GM21390 (cell line): ENCODE results near the gene KHSRP.
"Not testable (repeated sequence)": the region's sequence is repeated elsewhere in the genome, so short reads cannot be mapped to it uniquely, and the experiment has no call there.

ENCODE experiments used
- ATAC-seq: cut with Tn5 transposase; IDR thresholded peaks from one replicate; pipeline ENCODE4 v1.9.1; 2021; ENCODE audit not compliant: unreplicated experiment

KHSRP gene

GRCh38 chr19:6418562-6418932 lies 6.1 kb downstream of the KHSRP start:
- no peak for ATAC-seq

- no peak for ATAC-seq
Measured at GRCh38 chr19:6417713-6418561, 6.7 kb downstream of the KHSRP start.

GRCh38 chr19:6416658-6417405 lies 7.8 kb downstream of the KHSRP start:
- no peak for ATAC-seq

GRCh38 chr19:6415591-6416190 lies 8.9 kb downstream of the KHSRP start:
- no peak for ATAC-seq

GRCh38 chr19:6414793-6415590 lies 9.6 kb downstream of the KHSRP start:
- ATAC-seq: no peak

- ATAC-seq: no peak
Measured at GRCh38 chr19:6413721-6414643, 10.6 kb downstream of the KHSRP start.

GRCh38 chr19:6413291-6413690 lies 11.3 kb downstream of the KHSRP start:
- ATAC-seq: no peak

GRCh38 chr19:6412447-6413091 lies 12.0 kb downstream of the KHSRP start:
- no peak for ATAC-seq

- ATAC-seq: no peak
Measured at GRCh38 chr19:6412061-6412446, 12.6 kb downstream of the KHSRP start.

- no peak for ATAC-seq
Measured at GRCh38 chr19:6409346-6409745, 15.3 kb downstream of the KHSRP start.

GRCh38 chr19:6406401-6406800 lies 18.2 kb downstream of the KHSRP start:
- no peak for ATAC-seq

- ATAC-seq: no peak
Measured at GRCh38 chr19:6402837-6403608, 21.6 kb downstream of the KHSRP start.

- no peak for ATAC-seq
Measured at GRCh38 chr19:6402058-6402457, 22.6 kb downstream of the KHSRP start.

GRCh38 chr19:6400062-6400944 lies 24.3 kb downstream of the KHSRP start:
- ATAC-seq: not testable (repeated sequence)

GRCh38 chr19:6396305-6396704 lies 28.3 kb downstream of the KHSRP start:
- no peak for ATAC-seq

GRCh38 chr19:6394831-6395230 lies 29.8 kb downstream of the KHSRP start:
- ATAC-seq: no peak

GRCh38 chr19:6393983-6394412 lies 30.6 kb downstream of the KHSRP start:
- ATAC-seq: no peak
